ENCODE measurements around the gene LIPJ. TPM values are rescaled to one million over a fixed set of nuclear protein-coding genes. Genes with fewer than 3 reads are reported as not detected.

The LIPJ gene
- total RNA-seq, 1 experiment from 2014 or later = not detected

DNA sequence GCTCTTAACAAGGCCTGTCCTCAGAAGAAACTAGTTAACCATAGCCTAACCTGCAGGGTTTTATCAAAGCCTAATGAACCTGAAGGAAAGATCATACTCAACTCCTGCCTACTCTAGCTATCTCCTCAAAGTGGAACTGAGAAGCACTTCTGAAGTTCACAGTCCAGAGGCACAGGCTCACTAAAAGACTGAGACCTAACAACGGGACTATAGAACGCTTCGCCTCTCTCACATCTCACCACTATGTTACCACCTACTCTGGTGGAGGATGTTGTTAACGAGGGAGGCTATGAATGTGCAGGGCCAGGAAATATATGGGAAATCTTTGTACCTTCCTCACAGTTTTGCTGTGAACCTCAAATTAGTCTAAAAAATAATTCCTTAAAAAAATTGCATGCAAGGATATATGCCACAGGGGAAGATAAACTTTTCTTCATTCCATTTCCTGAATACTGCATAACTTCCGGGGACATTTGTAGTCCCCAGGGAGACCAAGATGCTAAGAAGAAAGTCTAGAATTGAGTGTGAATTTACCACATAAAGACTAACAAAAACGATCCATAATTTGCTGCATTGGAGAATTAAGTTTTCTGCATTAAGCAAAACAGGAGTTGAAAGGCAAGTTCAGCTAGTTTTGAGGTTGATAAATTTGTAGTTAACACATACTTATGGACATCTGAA is 21.6 kb downstream of the LIPJ start:
- Histone ChIP-seq H3K79me2 (ENCODE audit: insufficient read depth, low read length) (no peaks in the 10 kb centered on the region), H3K4me2 (ENCODE audit: insufficient read depth, insufficient read length, low read length) (no peak overlapping the region), H4K8ac (replicated peaks; ENCODE audit: insufficient read length, low read depth, low read length) (no peak overlapping the region), H2BK15ac (ENCODE audit: low read depth, low read length) (no peak overlapping the region), H4K5ac (ENCODE audit: insufficient read length, low read depth, low read length) (no peak overlapping the region), H3K27me3 (ENCODE audit: insufficient read depth, low read length) (no peaks in the 10 kb centered on the region), H3K14ac (ENCODE audit: insufficient read depth, low read length) (no peak overlapping the region), H3K79me1 (ENCODE audit: insufficient read depth, low read depth, low read length, poor library complexity, severe bottlenecking) (no peaks in the 10 kb centered on the region), H3K23me2 (ENCODE audit: insufficient read length, low read depth, low read length, poor library complexity, severe bottlenecking) (no peaks in the 10 kb centered on the region), H4K20me1 (ENCODE audit: control insufficient read depth, insufficient read depth, insufficient read length) (no peaks in the 10 kb centered on the region), H3K4me1 (ENCODE audit: insufficient read depth, low read length) (no peaks in the 10 kb centered on the region), H3K9ac (ENCODE audit: extremely low read depth, insufficient read length, low read length) (no peak overlapping the region), H2AFZ (ENCODE audit: low read length) (no peak overlapping the region), H2AK5ac (ENCODE audit: insufficient read length, low read length) (no peak overlapping the region), H3T11ph (ENCODE audit: low read length) (no peak overlapping the region), H4K91ac (ENCODE audit: insufficient read length, low read depth, low read length) (no peak overlapping the region), H3K23ac (ENCODE audit: insufficient read length, low read depth, low read length) (no peak overlapping the region), H3K4ac (ENCODE audit: low read depth, low read length) (no peak overlapping the region), H3K56ac (ENCODE audit: insufficient read length, low read depth, low read length) (no peak overlapping the region), H3K27ac (ENCODE audit: insufficient read length, low read depth, low read length) (no peak overlapping the region), H2BK12ac (ENCODE audit: insufficient read length, low read depth, low read length) (no peak overlapping the region), H2BK5ac (ENCODE audit: insufficient read length, low read length) (no peak overlapping the region), H3K18ac (ENCODE audit: insufficient read length, low read depth, low read length) (no peak overlapping the region), H2BK20ac (ENCODE audit: low read depth, low read length, poor library complexity, severe bottlenecking) (no peak overlapping the region), H2BK120ac (ENCODE audit: low read depth, low read length, poor library complexity, severe bottlenecking) (no peak overlapping the region), H3K9me3 (ENCODE audit: control insufficient read depth, low read depth, low read length) (no peaks in the 10 kb centered on the region)
- Mint-ChIP-seq H3K4me1 (peaks cover 0 to 4% of the 10 kb centered on the region in 2 experiments; a peak in 2 of 4 replicates), H3K4me3 (no peak overlapping the region), H3K9me3 (no peaks in the 10 kb centered on the region), H3K36me3 (ENCODE audit: insufficient read depth in 1 of 3, low read depth in 3 of 3) (no peaks in the 10 kb centered on the region), H3K27me3 (ENCODE audit: low read depth) (0 out of 2 replicates have a peak, but pooled peaks cover 2% of the 10 kb centered on the region), H3K27ac (no peak overlapping the region)
- no peak for TF ChIP-seq CTCF (conservative IDR thresholded peaks at IDR 0.05)
- DNase-seq = no peak
- WGBS (ENCODE audit: extremely low coverage, insufficient read length, low lambda C conversion rate) = no CpG with 5 or more reads among the region's 6 CpGs
